Gastrocnemius medialis (tissue), 4 donors: ENCODE results near the gene HOXA6.

ENCODE experiments used
- POLR2A ChIP-seq, 2 donors: fragments of 450-650 bp; IDR thresholded peaks; one replicate each; pipeline ENCODE4 v1.6.1; 2017; ENCODE audit warnings: antibody characterized with exemption in 2 of 2, mild to moderate bottlenecking in 2 of 2, moderate library complexity in 2 of 2
- TF ChIP-seq, protein P1 (sequence below), 5 experiments: fragments of 450-650 bp in 3 of 5; fragments of 200-600 bp in 2 of 5; sonication (generic) in 2 of 5; IDR thresholded peaks in 4 of 5; conservative IDR thresholded peaks in 1 of 5; 1 replicate in 4 of 5; 2 replicates in 1 of 5; pipeline ENCODE4 v1.5.1; 2016 to 2019; ENCODE audit warnings: antibody characterized with exemption in 5 of 5, mild to moderate bottlenecking in 3 of 5, moderate library complexity in 3 of 5

DNA sequence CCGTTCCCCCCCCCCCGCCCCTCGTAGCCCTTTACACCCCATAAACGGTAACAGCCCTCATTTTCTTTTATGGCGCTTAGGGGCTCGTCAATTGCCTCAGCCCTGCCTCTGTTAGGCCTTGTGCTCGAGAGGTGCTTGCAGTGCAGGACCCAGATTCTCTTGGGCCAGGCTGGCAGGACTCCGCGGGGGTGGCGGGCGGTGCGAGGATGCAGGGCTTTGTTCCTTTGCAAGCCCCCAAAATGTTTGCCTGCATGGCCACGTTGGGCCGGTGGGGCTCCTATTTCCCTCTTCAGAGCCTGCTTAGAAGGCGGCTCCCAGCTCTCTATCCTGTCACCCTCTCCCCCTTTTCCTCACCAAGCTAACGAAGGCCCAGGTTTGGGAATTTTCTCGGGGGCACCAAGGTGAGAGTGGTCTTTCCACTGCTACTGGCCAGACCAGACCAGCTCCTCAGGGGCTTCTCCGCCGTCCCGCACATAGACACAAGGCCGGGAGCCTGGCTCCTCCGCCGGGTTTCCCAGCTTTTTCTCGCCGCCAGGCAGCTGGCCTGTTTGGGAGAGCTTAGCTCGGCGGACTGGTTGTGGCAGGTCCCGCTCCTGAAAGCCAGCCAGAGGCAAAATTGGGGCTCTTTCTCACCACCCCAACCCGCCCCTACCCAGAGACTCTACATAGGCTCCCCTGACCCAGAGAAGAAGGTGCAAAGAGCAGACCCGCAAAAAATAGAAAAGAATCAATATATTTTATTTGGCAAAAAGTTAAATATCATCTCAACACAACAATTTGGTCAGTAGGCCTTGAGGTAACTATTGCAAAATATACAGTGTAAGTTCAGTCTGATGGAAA lies 14.4 kb upstream of the HOXA6 start:
- no peak for TF ChIP-seq POLR2A (IDR thresholded peaks at IDR 0.05)
- TF ChIP-seq, protein P1, sequence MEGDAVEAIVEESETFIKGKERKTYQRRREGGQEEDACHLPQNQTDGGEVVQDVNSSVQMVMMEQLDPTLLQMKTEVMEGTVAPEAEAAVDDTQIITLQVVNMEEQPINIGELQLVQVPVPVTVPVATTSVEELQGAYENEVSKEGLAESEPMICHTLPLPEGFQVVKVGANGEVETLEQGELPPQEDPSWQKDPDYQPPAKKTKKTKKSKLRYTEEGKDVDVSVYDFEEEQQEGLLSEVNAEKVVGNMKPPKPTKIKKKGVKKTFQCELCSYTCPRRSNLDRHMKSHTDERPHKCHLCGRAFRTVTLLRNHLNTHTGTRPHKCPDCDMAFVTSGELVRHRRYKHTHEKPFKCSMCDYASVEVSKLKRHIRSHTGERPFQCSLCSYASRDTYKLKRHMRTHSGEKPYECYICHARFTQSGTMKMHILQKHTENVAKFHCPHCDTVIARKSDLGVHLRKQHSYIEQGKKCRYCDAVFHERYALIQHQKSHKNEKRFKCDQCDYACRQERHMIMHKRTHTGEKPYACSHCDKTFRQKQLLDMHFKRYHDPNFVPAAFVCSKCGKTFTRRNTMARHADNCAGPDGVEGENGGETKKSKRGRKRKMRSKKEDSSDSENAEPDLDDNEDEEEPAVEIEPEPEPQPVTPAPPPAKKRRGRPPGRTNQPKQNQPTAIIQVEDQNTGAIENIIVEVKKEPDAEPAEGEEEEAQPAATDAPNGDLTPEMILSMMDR (IDR thresholded peaks at IDR 0.05 in 4 of 5, conservative IDR thresholded peaks at IDR 0.05 in 1 of 5) = no peak
